ENCODE data around the gene PRKCH. TPM values are rescaled to one million over a fixed set of nuclear protein-coding genes. Genes with fewer than 3 reads are reported as not detected.

PRKCH gene
- total RNA-seq, 1 experiment from 2014 or later = 5.2 TPM

DNA sequence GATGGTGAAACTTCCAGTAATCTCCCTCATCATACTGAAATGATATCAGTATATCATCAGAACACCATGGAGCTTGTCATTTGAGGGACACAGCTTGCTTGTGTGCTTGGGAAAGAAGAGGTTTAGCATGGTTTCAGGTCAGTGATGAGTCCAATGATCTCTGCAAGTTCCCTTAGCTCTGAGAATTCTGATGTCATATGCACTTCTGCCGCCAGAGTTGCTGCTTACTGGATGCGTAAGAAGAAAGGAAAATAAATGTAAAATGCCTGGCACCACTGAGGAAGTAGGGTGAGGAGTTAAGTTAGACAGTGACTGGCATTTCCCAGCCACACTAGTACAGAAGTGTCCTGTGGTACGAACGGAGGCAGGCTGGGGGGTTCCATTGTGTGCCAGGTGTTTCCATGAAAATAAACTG is 22.6 kb downstream of the PRKCH start:
- H3K27me3 ChIP-seq (ENCODE audit: insufficient read depth, low read length) = no peaks in the 10 kb centered on the region
- no peaks in the 10 kb centered on the region for H3K4me1 ChIP-seq (ENCODE audit: insufficient read depth, low read length)
- H3K23ac ChIP-seq (ENCODE audit: insufficient read length, low read depth, low read length) = no peak overlapping the region
- no peak overlapping the region for H4K91ac ChIP-seq (ENCODE audit: insufficient read length, low read depth, low read length)
- H3K18ac ChIP-seq (ENCODE audit: insufficient read length, low read depth, low read length) = no peak overlapping the region
- H3K79me1 ChIP-seq (ENCODE audit: insufficient read depth, low read depth, low read length, poor library complexity, severe bottlenecking) = no peaks in the 10 kb centered on the region
- no peak for TF ChIP-seq CTCF (conservative IDR thresholded peaks at IDR 0.05)
- H2BK12ac ChIP-seq (ENCODE audit: insufficient read length, low read depth, low read length) = no peak overlapping the region
- H3K36me3 Mint-ChIP-seq (ENCODE audit: insufficient read depth in 1 of 3, low read depth in 3 of 3) = no peaks in the 10 kb centered on the region
- H3K9me3 Mint-ChIP-seq = no peaks in the 10 kb centered on the region
- H2BK5ac ChIP-seq (ENCODE audit: insufficient read length, low read length) = no peak overlapping the region
- H3K4me3 Mint-ChIP-seq = no peak overlapping the region
- H3K4ac ChIP-seq (ENCODE audit: low read depth, low read length) = no peak overlapping the region
- no peak overlapping the region for H3K56ac ChIP-seq (ENCODE audit: insufficient read length, low read depth, low read length)
- peak overlapping the region in 1 of 3 experiments; percentile 15; a peak in 2 of 7 replicates for H3K27ac Mint-ChIP-seq
- H2AK5ac ChIP-seq (ENCODE audit: insufficient read length, low read length) = no peak overlapping the region
- H3K9ac ChIP-seq (ENCODE audit: extremely low read depth, insufficient read length, low read length) = no peak overlapping the region
- H3K27me3 Mint-ChIP-seq (ENCODE audit: low read depth) = no peaks in the 10 kb centered on the region
- peaks cover 3 to 7% of the 10 kb centered on the region in 2 experiments for H3K4me1 Mint-ChIP-seq
- H2BK120ac ChIP-seq (ENCODE audit: low read depth, low read length, poor library complexity, severe bottlenecking) = no peak overlapping the region
- no peak overlapping the region for H3K14ac ChIP-seq (ENCODE audit: insufficient read depth, low read length)
- no peak overlapping the region for H4K5ac ChIP-seq (ENCODE audit: insufficient read length, low read depth, low read length)
- H2BK15ac ChIP-seq (ENCODE audit: low read depth, low read length) = no peak overlapping the region
- DNase-seq = no peak
- no peaks in the 10 kb centered on the region for H4K20me1 ChIP-seq (ENCODE audit: control insufficient read depth, insufficient read depth, insufficient read length)
- H3K4me2 ChIP-seq (ENCODE audit: insufficient read depth, insufficient read length, low read length) = no peak overlapping the region
- H3K27ac ChIP-seq (ENCODE audit: insufficient read length, low read depth, low read length) = no peak overlapping the region
- no peaks in the 10 kb centered on the region for H3K79me2 ChIP-seq (ENCODE audit: insufficient read depth, low read length)
- no peak overlapping the region for H2AFZ ChIP-seq (ENCODE audit: low read length)
- no peaks in the 10 kb centered on the region for H3K23me2 ChIP-seq (ENCODE audit: insufficient read length, low read depth, low read length, poor library complexity, severe bottlenecking)
- no peak overlapping the region for H4K8ac ChIP-seq (replicated peaks; ENCODE audit: insufficient read length, low read depth, low read length)
- no peak overlapping the region for H2BK20ac ChIP-seq (ENCODE audit: low read depth, low read length, poor library complexity, severe bottlenecking)
- no peak overlapping the region for H3T11ph ChIP-seq (ENCODE audit: low read length)
- WGBS (ENCODE audit: extremely low coverage, insufficient read length, low lambda C conversion rate) = no CpG with 5 or more reads among the region's 4 CpGs
- no peaks in the 10 kb centered on the region for H3K9me3 ChIP-seq (ENCODE audit: control insufficient read depth, low read depth, low read length)
